HG03108 (cell line): ENCODE data around the gene BBS10.
"Not testable (repeated sequence)": the region's sequence is repeated elsewhere in the genome, so short reads cannot be mapped to it uniquely, and the experiment has no call there.

Experiments
- ATAC-seq: cut with Tn5 transposase; IDR thresholded peaks from one replicate; pipeline ENCODE4 v1.9.1; 2021; ENCODE audit warnings: moderate library complexity; ENCODE audit not compliant: unreplicated experiment

Gene BBS10

DNA sequence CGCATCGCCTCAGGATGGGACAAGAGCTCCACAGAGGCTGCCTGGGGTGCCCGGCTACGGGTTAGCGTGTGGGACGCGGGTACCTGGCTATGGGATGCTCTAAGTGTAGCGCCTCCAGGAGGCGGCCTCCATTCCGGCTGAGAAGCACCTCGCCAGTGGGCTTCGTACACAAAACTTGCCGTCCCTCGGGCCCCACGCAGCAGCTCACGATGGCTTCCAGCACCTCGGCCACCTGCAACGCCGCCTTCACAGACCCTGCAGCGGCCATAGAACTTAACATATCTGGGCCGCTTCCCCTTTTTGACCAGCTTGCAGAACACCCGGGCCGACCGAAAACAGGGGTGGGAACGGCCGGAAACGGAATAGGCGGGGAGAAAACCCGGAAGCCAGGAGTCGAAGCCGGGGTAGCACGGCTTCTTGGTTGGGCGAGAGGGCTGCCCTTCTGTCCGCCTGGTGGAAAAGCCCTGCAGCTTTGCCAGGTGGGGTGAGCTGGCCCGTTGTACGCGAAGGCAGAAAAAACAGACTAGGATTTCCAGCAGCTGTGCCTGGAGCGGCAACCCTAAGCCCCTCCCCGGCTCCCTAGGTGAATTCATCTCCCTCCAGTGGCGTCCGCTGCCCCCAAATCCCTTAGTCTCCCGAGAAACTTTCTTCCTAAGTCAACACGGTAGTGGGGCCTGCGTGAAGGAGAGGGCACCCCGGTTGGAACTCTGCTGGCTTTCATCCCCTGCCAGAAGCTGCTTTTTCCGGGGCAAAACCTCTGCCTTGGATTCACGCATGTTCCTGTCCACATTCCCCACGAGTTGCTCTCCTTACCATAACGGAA, at the start of gene BBS10:
BBS10 (minus strand) TSS at position 337 of the 823 bp plus-strand sequence; CDS start at position 280, 57 bp downstream.
- ATAC-seq: peak; percentile 96

- no peak for ATAC-seq
Measured at GRCh38 chr12:76391461-76391860, 43.2 kb upstream of the BBS10 start.

DNA sequence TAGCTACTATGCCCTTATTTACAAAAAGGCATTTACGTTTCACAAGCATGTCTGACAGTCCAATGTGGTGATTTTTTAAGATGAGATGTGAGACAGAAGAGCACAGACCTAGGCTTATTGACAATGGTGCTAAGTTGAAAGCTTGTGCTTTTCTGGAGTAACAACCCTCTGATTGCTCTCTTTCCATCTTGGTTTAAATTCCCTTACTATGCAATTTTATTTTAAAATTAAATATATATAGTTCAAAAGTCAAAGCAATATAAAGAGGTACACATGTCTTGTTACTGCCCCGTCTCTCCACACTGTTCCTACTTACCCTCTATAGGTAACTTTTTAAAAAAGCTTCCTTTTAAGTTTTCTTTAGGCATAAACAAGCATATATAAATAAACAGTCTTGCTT, 39.4 kb upstream of the BBS10 start:
- no peak for ATAC-seq

- ATAC-seq: no peak
Measured at GRCh38 chr12:76384560-76384959, 36.3 kb upstream of the BBS10 start.

GRCh38 chr12:76383988-76384387, 35.8 kb upstream of the BBS10 start:
- ATAC-seq: no peak

- no peak for ATAC-seq
Measured at GRCh38 chr12:76379261-76379660, 31.0 kb upstream of the BBS10 start.

GRCh38 chr12:76376876-76377275, 28.7 kb upstream of the BBS10 start:
- ATAC-seq: not testable (repeated sequence)

- ATAC-seq: no peak
Measured at GRCh38 chr12:76375939-76376338, 27.7 kb upstream of the BBS10 start.

DNA sequence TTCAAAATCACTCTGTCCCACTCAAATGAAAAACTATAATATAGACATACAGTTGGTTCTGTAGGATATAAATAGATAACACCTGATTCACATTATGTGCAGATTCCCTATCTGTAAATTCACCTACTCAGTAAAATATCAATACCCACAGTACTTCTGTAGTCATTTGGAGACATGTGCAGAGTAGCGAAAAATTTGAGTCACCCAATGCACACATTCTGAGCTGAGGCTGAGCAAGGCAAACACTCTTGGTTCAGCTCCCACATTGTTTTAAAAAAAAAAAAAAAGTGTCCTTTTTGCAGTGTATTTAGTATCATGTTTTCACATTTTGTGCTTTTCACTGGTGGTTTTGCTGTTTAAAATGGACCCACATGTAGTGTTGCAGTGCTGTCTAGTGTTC, 27.3 kb upstream of the BBS10 start:
- no peak for ATAC-seq

GRCh38 chr12:76374386-76375020, 26.3 kb upstream of the BBS10 start:
- ATAC-seq: no peak

DNA sequence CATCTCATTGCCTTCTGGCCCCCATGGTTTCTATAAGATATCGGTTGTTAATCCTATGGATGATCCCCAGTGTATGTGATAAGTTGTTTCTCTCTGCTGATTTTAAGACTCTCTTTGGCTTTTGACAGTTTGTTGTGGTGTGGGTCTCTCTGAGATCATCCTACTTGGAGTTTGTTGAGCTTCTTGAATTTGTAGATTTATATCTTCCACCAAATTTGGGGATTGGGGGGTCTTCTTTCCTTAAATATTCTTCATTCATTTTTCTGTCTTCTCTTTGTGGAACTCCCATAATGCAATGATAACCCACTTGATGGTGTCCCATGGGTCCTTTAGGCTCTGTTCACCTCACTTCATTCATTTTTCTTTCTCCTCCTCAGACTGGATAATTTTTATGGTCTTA, 20.0 kb upstream of the BBS10 start:
- ATAC-seq: no peak

DNA sequence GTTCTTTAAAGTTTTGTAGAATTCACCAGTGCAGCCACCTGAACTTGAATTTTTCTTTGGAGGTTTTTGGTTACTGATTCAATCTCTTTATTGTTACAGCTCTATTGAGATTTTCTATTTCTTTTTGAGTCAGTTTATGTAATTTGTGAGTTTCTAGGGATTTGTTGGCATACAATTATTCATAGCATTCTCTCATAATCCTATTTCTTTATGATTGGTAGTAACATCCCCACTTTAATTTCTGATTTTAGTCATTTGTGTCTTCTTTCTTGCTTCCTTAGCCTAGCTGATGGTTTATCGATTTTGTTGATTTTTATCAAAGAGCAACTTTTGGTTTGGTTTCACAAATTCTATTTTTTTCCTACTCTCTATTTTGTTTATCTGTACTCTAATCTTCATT, 17.9 kb upstream of the BBS10 start:
- no peak for ATAC-seq

DNA sequence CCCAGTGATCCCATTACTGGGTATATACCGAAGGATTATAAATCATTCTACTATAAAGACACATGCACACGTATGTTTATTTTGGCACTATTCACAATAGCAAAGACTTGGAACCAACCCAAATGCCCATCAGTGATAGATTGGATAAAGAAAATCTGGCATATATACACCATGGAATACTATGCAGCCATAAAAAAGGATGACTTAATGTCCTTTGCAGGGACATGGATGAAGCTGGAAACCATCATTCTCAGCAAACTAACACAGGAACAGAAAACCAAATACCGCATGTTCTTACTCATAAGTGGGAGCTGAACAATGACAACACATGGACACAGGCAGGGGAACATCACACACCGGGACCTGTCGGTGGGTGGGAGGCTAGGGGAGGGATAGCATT, 15.9 kb upstream of the BBS10 start:
- not testable (repeated sequence) for ATAC-seq

DNA sequence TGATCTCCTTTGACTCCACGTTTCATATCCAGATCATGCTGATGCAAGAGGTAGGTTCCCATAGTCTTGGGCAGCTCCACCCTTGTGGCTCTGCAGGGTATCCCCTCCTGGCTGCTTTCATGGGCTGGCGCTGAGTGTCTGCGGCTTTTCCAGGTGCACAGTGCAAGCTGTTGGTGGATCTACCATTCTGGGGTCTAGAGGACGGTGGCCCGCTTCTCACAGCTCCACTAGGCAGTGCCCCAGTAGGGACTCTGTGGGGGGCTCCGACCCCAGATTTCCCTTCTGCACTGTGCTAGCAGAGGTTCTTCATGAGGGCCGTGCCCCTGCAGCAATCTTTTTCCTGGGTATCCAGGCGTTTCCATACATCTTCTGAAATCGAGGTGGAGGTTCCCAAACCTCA, 12.1 kb upstream of the BBS10 start:
- ATAC-seq: no peak

DNA sequence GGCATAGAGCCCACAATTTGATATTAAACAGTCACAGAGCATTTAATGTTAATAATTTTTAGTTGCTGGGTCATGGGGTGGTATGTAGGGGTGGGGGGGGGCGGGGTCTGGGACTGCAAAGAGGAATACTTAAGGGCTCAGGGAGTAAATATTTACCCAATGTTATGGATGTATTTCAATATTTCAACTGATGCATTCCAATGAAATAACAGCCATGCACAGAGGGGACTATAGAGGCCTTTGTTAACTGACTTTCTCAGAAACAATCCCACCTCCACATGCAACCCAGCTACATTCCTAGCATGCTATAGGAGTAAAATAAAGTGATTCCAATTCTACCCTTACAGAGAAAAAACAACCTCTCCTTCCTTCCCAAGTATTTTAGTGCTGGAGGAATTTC, 7.9 kb upstream of the BBS10 start:
- no peak for ATAC-seq

DNA sequence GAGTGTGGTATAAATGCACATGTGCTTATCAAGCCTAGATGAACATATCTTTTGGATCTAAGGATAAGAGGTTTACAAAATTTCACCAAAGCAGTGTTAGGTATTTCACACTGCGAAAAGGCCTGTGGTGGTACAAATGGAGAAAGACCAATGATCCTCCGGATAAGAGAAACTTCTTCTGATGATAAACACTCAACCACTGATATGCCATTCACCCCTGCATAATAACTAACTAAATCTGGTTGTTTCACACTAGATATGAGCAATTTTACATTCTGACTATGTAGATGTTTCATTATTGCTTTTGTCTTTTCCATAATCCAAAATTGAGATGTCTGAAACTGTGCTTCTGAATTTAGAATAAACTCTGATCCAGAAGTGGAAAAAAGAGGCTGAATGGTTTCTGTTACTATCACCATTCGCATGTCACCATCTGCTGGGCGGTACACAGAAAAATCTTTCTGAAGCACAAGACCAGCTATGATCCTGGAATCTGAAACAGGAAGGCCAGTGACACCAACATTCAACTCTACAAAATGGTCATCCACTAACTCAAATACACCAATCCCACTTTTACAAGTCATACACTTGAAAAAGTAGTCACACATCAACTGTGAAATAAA, 1.3 kb downstream of the BBS10 start:
- peak; percentile 38 for ATAC-seq

DNA sequence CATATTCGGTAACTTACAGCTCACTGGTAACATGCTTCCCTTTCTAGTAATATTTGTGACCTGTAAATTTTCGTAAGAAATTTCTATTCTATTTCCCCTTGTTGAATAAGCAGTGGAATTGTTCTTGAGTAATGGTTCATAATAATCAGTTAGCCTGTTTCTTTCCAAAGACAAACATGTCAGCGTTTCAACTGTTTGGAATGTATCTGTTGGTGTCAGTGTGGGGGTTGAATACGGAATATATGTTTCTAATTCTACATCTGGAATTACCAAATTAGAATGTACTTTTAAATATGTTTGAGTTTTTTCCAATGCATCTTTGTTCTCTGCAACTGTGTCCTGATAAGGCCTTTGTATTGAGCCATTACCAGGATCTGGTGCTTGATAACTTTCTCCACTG, 2.0 kb downstream of the BBS10 start:
- no peak for ATAC-seq

DNA sequence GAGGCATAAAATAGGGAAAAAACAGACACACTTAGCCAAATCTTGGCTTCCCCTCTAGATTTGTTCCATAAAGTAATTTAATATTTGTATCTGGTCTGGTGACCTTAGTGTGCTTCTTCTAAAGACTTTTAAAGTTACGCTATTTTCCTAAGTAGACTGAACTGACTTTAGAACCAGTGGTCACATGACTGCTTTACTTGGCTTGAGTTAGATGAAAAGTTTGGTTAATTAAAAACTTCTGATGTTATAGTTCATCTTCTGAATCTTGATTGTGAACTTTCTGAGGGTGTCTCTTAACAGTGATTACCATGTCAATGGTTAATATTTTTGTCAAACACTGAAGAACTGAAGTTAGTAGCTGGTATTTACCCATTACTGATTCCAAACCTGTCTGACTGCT, 2.6 kb downstream of the BBS10 start:
- ATAC-seq: no peak

- ATAC-seq: no peak
Measured at GRCh38 chr12:76341436-76342030, 6.7 kb downstream of the BBS10 start.

DNA sequence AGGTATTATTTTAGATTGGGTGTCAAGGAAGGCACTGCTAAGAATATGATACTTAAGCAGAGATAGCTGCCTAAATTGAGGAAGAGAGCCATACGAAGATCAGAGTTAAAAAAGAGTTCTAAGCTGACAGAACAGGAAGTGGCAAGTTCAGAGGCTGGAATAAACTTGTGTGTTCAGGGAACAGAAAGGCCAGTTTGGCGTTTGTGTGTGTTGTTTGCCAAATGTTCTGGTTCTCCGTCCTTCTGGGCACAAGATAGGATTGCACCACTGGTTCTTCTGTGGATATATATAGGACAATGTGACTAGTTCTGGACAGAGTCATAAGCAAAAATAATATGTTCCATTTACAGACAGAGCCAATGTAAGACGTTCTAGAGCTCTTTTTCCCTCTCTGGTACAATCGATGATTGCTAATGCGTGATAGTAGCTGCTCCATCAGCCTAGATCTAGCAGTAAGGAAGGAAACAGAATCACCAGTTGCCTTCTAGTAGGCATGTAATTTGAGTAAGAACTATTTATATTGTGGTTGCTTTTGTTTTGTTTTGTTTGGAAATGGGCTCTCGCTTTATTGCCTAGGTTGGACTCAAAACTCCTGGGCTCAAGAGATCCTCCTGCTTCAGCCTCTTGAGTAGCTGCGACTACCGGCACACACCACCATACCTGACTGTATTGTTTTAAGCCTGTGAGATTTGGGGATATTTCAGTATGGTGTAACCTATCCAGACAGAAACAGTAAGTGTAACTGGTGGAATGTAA, 7.4 kb downstream of the BBS10 start:
- no peak for ATAC-seq

DNA sequence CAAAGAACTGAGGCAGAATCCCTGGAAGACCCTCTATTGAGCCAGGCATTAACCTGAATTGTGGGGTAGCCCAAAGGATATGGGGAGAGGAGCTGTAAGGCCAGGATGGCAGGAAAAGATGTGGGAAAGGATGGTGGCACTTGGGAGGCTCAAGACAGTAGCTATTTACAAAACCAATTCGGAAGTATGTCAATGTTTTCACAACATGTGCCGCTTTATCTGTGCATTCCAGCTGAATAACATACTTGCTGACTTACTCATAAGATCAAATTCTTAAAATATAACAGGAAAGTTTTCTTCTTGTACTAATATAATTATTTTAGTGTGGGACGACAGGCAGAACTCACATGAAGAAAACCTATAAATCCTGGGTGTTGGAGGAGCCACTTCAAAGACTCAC, 10.6 kb downstream of the BBS10 start:
- no peak for ATAC-seq
